Heart left ventricle (tissue), 13 donors: Measurements from ENCODE around the gene KIAA1217.

ENCODE experiments used
- CTCF ChIP-seq, 12 donors: fragments of 200-600 bp; sonication (generic) in 4 of 12; IDR thresholded peaks; one replicate each; pipeline versions ENCODE4 v1.5.0 to v1.8.0; 2018 to 2022; ENCODE audit warnings: antibody characterized with exemption in 12 of 12, mild to moderate bottlenecking in 5 of 12
- POLR2A ChIP-seq, 2 donors: fragments of 450-650 bp; IDR thresholded peaks; one replicate each; pipeline ENCODE4 v1.6.1; 2017; ENCODE audit warnings: antibody characterized with exemption in 2 of 2, mild to moderate bottlenecking in 2 of 2, moderate library complexity in 2 of 2
- donor health status: ischemic (EF 13 %, LVEDD 7.1; RV severe dilation, severe dysfunction).
- donor health status: DM: no; HTN: yes; CAD: no.
- donor health status: DM: no; HTN: no; CAD: no.
- donor health status: ischemic (EF 25% LVEDD 6.9; RV normal size, moderate dysfunction).
- donor health status: ischemic (EF 25% LVEDD 5.7; RV mildly dilated, moderate dysfunction).
- donor health status: ischemic (EF 35%, LVEDD 5.7; RV mildly dilated, moderate dysfunction).
- donor health status: nonischemic (EF 11% LVEDD 7.7; RV severe dilation, severe dysfunction).
- donor health status: DM: yes; HTN: yes; CAD: no.
- donor health status: PGD.
- donor health status: ischemic (EF 29% LVEDD 5.4; RV normal size, mild dysfunction).
- donor health status: nonischemic (EF 23%, LVEDD 6.1; RV moderate dilation, normal function).

GRCh38 chr10:24561453-24561852 is 352.5 kb downstream of the KIAA1217 start:
- no peak for TF ChIP-seq CTCF (IDR thresholded peaks at IDR 0.05)
- no peak for TF ChIP-seq POLR2A (IDR thresholded peaks at IDR 0.05)
